Measurements from ENCODE around the gene NT5C. TPM values are rescaled to one million over a fixed set of nuclear protein-coding genes. Genes with fewer than 3 reads are reported as not detected.

Gene NT5C
- total RNA-seq, 1 donor from 2014 or later = 140 TPM

Other genes starting within 250 kb of the NT5C start
- not detected in 2 replicates for gene FADS6, start 238.1 kb downstream of the NT5C start, total RNA-seq
- not detected in 2 replicates for gene USH1G, start 208.5 kb downstream of the NT5C start, total RNA-seq
- not detected in 2 replicates for gene OTOP2, start 207.5 kb downstream of the NT5C start, total RNA-seq
- not detected in 2 replicates for gene OTOP3, start 195.8 kb downstream of the NT5C start, total RNA-seq
- gene HID1, start 159.0 kb downstream of the NT5C start, total RNA-seq = 9.0 and 19.1 TPM in 2 replicates
- 38.9 and 64.4 TPM in 2 replicates for gene CDR2L, start 144.1 kb downstream of the NT5C start, total RNA-seq
- 52.2 and 113 TPM in 2 replicates for gene MRPL58, start 119.1 kb downstream of the NT5C start, total RNA-seq
- gene ATP5PD, start 84.8 kb downstream of the NT5C start, total RNA-seq = 232 and 360 TPM in 2 replicates
- 15.8 and 19.2 TPM in 2 replicates for gene KCTD2, start 84.5 kb downstream of the NT5C start, total RNA-seq
- gene SLC16A5, start 43.8 kb downstream of the NT5C start, total RNA-seq = 15.1 and 15.9 TPM in 2 replicates
- gene ARMC7, start 21.8 kb downstream of the NT5C start, total RNA-seq = 8.5 and 12.3 TPM in 2 replicates
- 539 and 692 TPM in 2 replicates for gene JPT1, start 22.8 kb upstream of the NT5C start, total RNA-seq
- 130 and 166 TPM in 2 replicates for gene SUMO2, start 51.2 kb upstream of the NT5C start, total RNA-seq
- gene NUP85, start 73.9 kb upstream of the NT5C start, total RNA-seq = 43.2 and 57.4 TPM in 2 replicates
- 15.3 and 19.5 TPM in 2 replicates for gene GGA3, start 129.9 kb upstream of the NT5C start, total RNA-seq
- 91.2 and 95.6 TPM in 2 replicates for gene MRPS7, start 130.1 kb upstream of the NT5C start, total RNA-seq
- 19.1 and 26.5 TPM in 2 replicates for gene MIF4GD, start 139.5 kb upstream of the NT5C start, total RNA-seq
- 10.5 and 25.7 TPM in 2 replicates for gene SLC25A19, start 157.7 kb upstream of the NT5C start, total RNA-seq